Measurements from ENCODE around the gene ZDHHC3.
"Not testable (repeated sequence)": the region's sequence is repeated elsewhere in the genome, so short reads cannot be mapped to it uniquely, and the experiment has no call there.

Gene ZDHHC3

DNA sequence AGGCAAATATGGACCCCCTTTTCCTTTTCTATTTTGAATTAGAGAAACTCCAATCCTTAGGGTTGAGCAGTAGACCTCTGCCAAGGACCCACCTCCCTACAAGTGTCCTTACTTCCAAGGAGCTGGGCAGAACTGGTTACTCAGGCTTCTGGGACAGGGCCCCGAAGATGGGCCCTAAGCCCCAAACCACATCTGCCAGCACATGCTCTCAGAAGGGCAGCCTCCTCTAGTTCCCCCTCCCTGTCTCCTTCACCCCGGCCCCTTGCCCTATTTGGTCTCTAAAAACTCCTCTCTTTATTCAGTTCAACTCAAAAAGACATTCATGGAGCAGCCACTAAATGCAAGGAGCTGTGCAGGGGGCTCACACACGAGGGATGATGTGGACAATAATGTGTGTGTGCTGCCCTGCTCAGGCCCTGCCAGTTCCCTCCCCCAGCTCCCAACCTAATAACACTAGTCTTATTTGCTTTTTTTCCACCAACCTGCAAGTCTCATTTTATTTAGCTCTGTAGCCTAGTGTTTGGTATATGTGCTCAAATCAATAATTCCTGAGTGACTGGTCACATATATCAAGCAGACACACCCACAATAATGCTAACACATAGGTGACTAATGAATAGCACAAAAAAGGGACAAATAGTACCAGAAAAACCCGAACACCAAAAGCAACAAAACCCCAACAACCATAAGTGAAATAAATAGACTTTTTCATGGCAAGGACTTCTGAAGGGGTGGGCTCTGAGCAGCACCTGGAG is 12.2 kb downstream of the ZDHHC3 start:
- no peak for DNase-seq

GRCh38 chr3:44962621-44963393 is 13.2 kb downstream of the ZDHHC3 start:
- DNase-seq, result no peak

DNA sequence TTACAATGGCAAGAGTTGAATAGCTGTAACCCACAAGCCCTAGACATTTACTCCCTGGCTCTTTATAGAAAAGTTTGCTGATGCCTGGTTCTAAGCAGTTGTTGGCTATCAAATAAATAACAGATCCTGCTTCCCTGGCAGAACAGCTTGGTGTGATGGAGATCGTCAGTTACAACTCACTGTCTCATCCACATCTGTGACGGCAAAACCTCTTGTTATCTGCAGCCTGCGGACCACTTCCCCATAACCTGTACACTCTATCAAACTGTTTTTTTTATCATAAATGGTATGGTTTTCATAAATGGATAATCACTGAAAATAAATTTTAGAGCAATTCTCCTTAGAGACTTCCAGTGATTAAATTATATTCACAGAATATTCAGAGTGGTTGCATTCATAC is 14.1 kb downstream of the ZDHHC3 start:
- no peak for DNase-seq

DNA sequence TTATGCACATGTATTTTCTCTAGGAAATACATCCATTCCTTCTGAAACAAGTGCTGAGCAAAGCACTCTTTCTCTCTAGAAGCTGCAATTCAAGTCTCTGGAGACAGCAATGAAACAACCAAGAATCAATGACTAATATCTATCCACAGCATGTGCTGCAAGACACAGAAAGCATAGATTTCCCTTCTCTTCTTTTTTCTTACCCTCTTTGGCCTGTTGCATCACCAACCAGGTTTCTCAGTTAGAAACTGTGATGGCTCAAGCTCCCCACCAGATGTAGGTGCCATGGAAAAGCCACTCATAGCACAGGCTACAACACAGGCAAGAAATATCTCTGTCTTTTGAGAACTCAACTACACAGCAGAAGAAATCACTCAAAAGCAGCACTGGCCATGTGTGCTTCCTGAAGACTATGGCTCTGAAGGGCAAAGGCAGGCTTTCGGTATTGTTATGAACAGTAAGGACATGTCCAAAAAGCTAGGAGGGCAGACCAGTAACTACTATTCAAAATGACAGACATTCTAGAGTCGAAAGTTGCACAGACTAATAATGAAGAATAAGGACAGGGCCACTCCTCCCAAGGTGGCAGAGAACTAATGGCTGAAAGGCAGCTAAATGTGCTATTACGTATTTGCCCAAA is 15.5 kb downstream of the ZDHHC3 start:
- DNase-seq, result no peak

DNA sequence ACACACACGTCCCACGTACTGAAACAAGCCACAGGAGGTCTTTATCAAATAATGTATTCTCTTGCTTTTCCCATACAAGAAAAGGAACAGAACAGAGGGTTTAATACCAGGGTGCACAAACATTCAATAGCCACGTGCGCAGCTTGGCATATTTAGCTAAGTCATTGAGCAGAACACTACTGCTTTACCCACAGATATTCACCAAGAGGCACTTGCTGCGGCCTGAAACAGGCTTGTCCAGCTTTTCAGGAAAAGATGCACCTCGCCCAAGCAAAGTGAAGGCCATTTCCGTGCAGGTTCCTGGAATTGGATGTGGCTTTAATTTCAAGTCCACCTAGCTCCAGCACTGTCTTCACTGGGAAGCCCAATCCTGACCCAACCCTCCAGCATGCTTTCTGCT is 17.6 kb downstream of the ZDHHC3 start:
- no peak for DNase-seq

GRCh38 chr3:44957986-44958385 is 18.0 kb downstream of the ZDHHC3 start:
- DNase-seq, result no peak

DNA sequence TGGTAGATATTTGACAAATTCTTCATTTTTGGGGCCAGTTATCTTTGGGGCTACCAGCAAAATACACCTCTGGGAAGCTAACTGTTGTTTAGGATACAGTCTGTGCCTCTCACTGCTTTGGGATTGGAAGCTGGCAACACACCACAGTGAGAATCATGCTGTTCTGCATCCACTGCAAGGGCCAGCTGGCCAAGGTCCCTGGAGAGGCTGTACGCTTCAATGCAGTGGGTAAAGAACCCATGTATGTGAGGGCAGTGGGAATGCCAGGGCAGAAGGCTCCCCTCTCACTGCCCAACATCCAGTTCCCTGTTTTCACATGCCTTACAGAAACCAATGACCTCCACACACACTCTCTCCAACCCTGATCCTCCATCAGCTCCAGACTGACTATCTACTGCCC is 20.1 kb downstream of the ZDHHC3 start:
- no peak for DNase-seq

DNA sequence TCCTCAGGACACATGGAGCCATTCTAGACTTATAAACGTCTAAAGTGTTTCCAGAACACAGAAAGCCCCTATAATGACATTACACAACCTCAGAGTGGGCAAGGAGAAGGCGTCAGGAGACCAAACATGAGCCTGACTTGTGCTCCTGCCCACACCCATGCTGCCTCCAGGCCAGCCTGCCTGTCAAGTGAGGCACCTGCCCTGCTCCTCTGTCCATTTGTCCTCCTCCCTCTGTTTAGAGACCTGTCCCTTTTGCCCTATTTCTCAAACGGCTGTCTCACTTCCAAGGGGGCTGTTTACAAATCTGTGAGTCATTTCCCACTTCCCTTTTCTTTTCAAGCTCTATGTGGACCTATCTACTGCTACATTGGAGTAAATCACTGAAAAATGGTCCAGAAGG is 21.0 kb downstream of the ZDHHC3 start:
- DNase-seq, result no peak

DNA sequence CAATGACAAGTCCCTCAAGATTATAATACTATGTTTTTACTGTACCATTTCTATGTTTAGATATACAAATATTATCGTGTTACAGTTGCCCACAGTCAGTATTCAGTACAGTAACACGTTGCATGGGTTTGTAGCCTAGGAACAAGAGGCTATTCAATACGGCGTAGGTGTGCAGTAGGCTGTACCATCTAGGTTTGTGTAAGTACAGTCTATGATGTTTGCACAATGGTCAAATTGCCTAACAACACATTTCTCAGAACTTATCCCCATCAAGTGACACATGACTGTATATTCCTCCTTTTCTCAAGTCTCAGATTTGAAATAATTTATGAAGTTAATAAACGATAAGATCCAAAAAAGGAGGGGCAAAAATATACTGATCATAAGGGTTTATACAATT is 21.7 kb downstream of the ZDHHC3 start:
- DNase-seq, result no peak

GRCh38 chr3:44952689-44953088 is 23.3 kb downstream of the ZDHHC3 start:
- no peak for DNase-seq

DNA sequence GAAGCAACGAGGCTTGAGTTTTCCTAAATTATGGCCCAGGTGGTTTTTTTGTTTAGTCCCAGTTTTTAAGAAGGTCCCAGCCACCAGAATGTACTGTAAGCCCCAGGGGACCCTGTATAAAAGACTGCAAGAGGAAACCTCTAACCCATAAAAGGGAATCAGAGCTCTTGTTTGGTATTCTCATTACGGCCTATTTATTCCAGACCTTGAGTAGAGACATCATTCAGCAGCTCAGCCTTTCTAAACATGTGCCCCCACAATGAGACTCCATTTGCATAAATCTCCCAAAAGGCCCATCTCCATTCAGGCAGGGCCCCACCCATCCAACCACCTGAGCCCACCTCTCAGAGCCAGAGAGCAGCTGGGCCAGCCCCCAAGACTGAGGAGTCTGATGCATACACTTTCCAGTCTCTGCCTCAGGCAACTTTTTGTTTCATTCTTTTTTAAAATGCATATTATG is 25.7 kb downstream of the ZDHHC3 start:
- no peak for DNase-seq

DNA sequence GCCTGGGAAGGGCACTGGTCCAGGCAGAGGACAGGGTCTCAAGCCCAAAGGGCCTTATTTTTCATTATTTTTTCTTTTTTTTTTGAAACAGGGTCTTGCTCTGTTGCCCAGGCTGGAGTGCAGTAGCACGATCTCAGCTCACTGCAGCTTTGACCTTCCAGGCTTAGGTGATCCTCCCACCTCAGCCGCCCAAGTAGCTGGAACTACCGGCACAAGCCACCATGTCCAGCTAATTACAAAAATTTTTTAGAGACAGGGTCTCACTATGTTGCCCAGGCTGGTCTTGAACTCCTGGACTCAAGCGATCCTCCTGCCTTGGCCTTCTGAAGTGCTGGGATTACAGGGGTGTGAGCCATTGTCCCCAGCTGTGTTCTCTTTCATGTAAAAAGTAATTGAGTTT is 26.2 kb downstream of the ZDHHC3 start:
- not testable (repeated sequence) for DNase-seq

DNA sequence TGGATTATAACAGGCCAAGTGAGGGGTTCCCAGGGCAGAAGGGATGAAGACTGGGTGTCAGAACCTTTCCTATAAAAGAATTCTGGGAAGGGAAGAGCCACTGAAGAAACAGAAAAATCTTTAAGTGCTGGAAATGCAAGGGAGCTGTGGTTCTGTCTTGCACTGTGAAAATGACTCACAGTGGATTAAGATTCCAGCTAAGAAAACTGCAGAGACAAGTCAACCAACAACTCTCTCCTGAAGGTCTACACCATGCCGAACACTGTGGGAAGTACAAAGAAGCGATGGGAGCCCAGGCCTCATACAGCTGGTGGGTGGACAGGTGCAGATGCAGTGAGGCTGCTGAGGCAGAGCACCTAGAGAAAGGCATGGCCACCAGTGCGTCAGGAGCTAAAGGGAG is 27.7 kb downstream of the ZDHHC3 start:
- DNase-seq, result no peak

DNA sequence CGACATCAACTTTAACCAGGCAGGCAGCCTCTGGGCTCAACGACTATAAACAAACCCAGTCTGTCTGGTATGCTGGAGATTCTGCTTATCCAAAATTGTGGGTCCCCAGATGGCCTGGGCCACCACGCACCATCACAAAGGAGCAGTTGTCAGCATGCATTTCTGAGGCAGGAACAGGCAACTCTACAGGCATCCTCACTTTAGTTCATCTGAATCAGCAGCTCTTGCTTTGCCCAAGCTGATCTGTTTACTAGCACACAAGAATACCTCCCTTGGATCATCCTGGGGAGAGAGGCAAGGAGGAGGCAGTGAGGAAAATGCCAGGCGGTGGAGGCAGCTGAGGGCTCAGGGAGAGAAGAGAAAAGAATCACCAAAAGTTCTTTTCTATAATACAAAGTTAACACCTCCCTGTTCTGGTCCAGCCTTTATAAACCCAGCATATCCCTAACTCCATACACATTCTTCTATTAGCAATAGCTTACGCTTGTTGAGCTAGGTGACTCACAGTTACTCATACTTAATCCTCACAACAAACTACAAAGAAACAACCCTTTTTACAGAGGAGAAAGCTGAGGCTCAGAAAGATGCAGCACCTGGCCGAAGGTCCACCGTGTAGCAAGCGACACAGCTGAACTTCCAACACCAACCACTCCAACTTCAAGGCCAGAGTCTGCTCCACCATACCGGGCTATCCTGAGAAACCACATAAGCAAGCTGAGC is 33.6 kb downstream of the ZDHHC3 start:
- no peak for DNase-seq

DNA sequence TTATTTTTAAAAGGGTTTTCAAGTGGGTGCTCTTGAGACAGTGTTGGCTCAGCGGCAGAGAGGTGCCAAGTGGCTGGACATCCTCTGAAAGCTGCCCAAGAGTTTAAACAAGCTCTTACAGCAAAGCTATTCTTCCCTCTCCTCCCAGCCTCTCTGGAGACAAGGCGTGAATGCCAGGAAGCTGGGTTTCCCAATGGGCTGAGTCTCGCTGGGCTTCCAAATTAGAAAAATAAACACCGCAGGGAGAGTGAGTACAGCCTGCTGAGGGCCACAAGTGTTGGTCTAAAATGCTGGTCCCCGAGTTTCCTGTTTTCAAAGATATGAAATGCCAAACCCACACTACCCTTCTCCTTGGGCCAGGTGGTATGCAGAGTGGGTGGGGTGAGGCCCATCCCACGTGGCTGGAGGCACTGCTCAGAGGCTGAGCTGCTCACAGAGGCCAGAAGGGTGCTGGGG is 36.4 kb downstream of the ZDHHC3 start:
- DNase-seq, result no peak

DNA sequence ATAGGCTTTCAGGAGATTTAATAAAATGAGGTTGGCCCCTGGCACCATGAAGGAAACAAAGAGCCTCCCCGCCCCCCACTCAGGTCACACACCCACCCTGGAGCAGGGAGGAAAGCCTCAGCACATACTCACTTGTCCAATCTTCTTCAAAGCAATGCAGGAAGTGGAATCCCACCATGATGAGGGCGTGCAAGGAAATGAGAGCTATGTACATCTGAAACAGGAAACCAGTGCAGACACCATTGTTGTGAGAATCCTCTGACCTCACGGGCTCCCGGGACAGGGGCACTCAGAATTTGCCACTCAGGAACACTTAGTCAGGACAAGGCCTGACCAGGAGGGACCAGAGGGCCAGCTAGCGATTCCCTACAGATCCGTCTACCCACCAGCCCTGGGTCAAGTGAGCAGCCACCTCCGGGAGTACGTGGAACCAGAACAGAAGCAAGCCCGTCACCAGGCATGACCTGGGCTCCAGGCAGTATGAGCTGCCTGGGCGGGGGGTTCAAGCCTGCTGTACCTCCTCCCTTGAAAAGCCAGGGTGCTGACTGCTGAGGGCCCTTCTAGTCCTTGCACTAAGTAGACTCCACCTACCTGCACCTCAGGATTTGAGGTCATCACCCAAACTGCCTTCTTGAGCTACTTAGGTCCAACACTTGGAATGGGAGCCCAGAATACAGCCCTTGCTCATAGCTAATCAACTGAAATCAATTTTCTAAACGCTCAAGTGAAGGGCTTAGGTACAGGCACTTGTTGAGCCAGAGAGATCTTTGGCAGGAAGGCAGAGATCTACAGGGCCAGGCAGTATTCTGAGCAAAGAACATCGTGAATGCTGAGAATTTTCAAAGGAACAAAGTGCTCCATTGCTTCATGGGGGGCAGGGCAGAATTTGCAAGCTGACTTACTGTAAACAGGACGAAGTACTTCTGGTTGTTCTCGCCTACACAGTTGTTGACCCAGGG is 42.7 kb downstream of the ZDHHC3 start:
- no peak for DNase-seq

GRCh38 chr3:44932271-44932670 is 43.7 kb downstream of the ZDHHC3 start:
- no peak for DNase-seq

- no peak for DNase-seq
These were observed 44.2 kb downstream of the ZDHHC3 start for GRCh38 chr3:44931791-44932190.

GRCh38 chr3:44930911-44931310 is 45.1 kb downstream of the ZDHHC3 start:
- no peak for DNase-seq

- DNase-seq, result no peak
These were observed 46.2 kb downstream of the ZDHHC3 start for GRCh38 chr3:44929782-44930181.

- no peak for DNase-seq
These were observed 48.6 kb downstream of the ZDHHC3 start for GRCh38 chr3:44927371-44927770.

DNA sequence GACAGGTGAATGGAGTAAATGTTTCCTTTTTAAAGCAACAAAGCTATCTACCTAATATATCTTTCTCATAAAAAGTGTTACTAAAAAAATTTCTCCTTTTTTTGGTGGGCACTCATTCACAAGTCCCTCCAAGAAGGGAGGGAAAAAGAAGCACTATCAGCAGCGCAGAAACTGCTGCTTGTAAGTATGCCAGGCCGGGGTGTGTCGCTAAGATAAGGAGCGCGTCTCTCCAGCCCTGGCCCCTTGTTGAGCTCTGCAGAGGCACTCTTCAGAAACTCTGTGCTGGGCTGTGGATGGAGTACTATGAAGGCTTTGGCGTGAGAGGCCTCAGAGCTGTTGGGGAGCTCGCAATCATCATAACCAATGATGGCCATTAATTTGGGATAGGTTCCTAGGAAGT is 49.1 kb downstream of the ZDHHC3 start:
- DNase-seq, result no peak
